HepG2 (cell line): Measurements from ENCODE around the gene SCGB1C1. TPM values are rescaled to one million over a fixed set of nuclear protein-coding genes. Genes with fewer than 3 reads are reported as not detected.

Source experiments
- ATF1 ChIP-seq: IDR thresholded peaks from 2 replicates; pipeline ENCODE4 v1.6.1; 2016; ENCODE audit warnings: mild to moderate bottlenecking, control low read depth
- ATM ChIP-seq: fragments of 450-650 bp; IDR thresholded peaks from 2 replicates; pipeline ENCODE4 v1.7.1; 2017; ENCODE audit warnings: mild to moderate bottlenecking, borderline replicate concordance
- ELK4 ChIP-seq: sonication (generic); formaldehyde crosslinking; IDR thresholded peaks from 2 replicates; pipeline ENCODE4 v1.9.0; 2021; ENCODE audit warnings: missing genetic modification reagents, borderline replicate concordance
- GLMP ChIP-seq: sonication (generic); formaldehyde crosslinking; IDR thresholded peaks from 2 replicates; pipeline ENCODE4 v1.9.0; 2021; ENCODE audit warnings: missing genetic modification reagents, mild to moderate bottlenecking, borderline replicate concordance
- HNF1B ChIP-seq: sonication (generic); formaldehyde crosslinking; IDR thresholded peaks from 2 replicates; pipeline ENCODE4 v1.5.1; 2020; ENCODE audit warnings: mild to moderate bottlenecking, moderate library complexity, missing genetic modification reagents
- HOXA7 ChIP-seq: sonication (generic); formaldehyde crosslinking; IDR thresholded peaks from 2 replicates; pipeline ENCODE4 v1.8.1; 2022; ENCODE audit warnings: mild to moderate bottlenecking, missing genetic modification reagents, moderate library complexity
- MED13 ChIP-seq: sonication (generic); formaldehyde crosslinking; IDR thresholded peaks from 2 replicates; pipeline ENCODE4 v1.5.0; 2020; ENCODE audit warnings: missing genetic modification reagents
- MIER3 ChIP-seq: IDR thresholded peaks from 2 replicates; pipeline ENCODE4 v1.6.1; 2016; ENCODE audit warnings: missing compliant biosample characterization, borderline replicate concordance
- NFKBIZ ChIP-seq: IDR thresholded peaks from 2 replicates; pipeline ENCODE4 v1.6.1; 2018; ENCODE audit warnings: missing genetic modification reagents, missing compliant biosample characterization
- REPIN1 ChIP-seq: sonication (generic); formaldehyde crosslinking; IDR thresholded peaks from 2 replicates; pipeline ENCODE4 v1.8.0; 2022; ENCODE audit warnings: missing genetic modification reagents, low read depth, mild to moderate bottlenecking, borderline replicate concordance
- RFXAP ChIP-seq: sonication (generic); formaldehyde crosslinking; IDR thresholded peaks from 2 replicates; pipeline ENCODE4 v1.4.0; 2020; ENCODE audit warnings: missing genetic modification reagents, borderline replicate concordance
- SIX4 ChIP-seq: sonication (generic); formaldehyde crosslinking; IDR thresholded peaks from 2 replicates; pipeline ENCODE4 v1.4.0; 2020; ENCODE audit warnings: missing genetic modification reagents
- ZNF615 ChIP-seq: sonication (generic); formaldehyde crosslinking; IDR thresholded peaks from 2 replicates; pipeline ENCODE4 v1.5.0; 2020; ENCODE audit warnings: mild to moderate bottlenecking, missing genetic modification reagents, borderline replicate concordance
- ZNF720 ChIP-seq: sonication (generic); formaldehyde crosslinking; IDR thresholded peaks from 2 replicates; pipeline ENCODE4 v1.4.0; 2020; ENCODE audit warnings: missing genetic modification reagents
- ZNF749 ChIP-seq: sonication (generic); formaldehyde crosslinking; IDR thresholded peaks from 2 replicates; pipeline ENCODE4 v1.8.0; 2022; ENCODE audit warnings: mild to moderate bottlenecking, missing genetic modification reagents, moderate library complexity, borderline replicate concordance
- polyA plus RNA-seq, 8 experiments: library from polyadenylated mRNA; depleted of rRNA in 3 of 8; stranded (reverse) in 7 of 8; unstranded in 1 of 8; fragments of >200 nt; fragmentation: Illumina TruSeq in 4 of 8; extraction: Trizol in 4 of 8; gene quantifications; 2 replicates each; pipeline versions ENCODE4 v1.2.1 to v1.2.3, GENCODE V29; 2011 to 2016; ENCODE audit warnings: low read depth in 4 of 8, missing spikeins in 1 of 8, mixed read lengths in 1 of 8; ENCODE audit not compliant: insufficient read depth in 1 of 8
- total RNA-seq, 5 experiments: library from RNA; depleted of rRNA; stranded (reverse); fragments of >200 nt; fragmentation: Illumina TruSeq; extraction: Trizol; gene quantifications; 2 replicates each; pipeline ENCODE4 v1.2.3, GENCODE V29; 2016; ENCODE audit warnings: low read depth in 1 of 5
- TF ChIP-seq, protein P1 (sequence below): sonication (generic); formaldehyde crosslinking; conservative IDR thresholded peaks from 2 replicates; pipeline ENCODE4 v1.4.0; 2020; ENCODE audit warnings: missing genetic modification reagents
- TF ChIP-seq, protein P2 (sequence below): sonication (generic); formaldehyde crosslinking; IDR thresholded peaks from 2 replicates; pipeline ENCODE4 v1.5.0; 2020; ENCODE audit warnings: missing genetic modification reagents
- TF ChIP-seq, protein P3 (sequence below): sonication (generic); formaldehyde crosslinking; IDR thresholded peaks from 2 replicates; pipeline ENCODE4 v1.5.0; 2020; ENCODE audit warnings: mild to moderate bottlenecking, missing genetic modification reagents

Gene SCGB1C1
- total and polyA plus RNA-seq, 2 of the 13 experiments (the other 11 are each of a cell fraction or from before 2014, with no cell fraction given): not detected

DNA sequence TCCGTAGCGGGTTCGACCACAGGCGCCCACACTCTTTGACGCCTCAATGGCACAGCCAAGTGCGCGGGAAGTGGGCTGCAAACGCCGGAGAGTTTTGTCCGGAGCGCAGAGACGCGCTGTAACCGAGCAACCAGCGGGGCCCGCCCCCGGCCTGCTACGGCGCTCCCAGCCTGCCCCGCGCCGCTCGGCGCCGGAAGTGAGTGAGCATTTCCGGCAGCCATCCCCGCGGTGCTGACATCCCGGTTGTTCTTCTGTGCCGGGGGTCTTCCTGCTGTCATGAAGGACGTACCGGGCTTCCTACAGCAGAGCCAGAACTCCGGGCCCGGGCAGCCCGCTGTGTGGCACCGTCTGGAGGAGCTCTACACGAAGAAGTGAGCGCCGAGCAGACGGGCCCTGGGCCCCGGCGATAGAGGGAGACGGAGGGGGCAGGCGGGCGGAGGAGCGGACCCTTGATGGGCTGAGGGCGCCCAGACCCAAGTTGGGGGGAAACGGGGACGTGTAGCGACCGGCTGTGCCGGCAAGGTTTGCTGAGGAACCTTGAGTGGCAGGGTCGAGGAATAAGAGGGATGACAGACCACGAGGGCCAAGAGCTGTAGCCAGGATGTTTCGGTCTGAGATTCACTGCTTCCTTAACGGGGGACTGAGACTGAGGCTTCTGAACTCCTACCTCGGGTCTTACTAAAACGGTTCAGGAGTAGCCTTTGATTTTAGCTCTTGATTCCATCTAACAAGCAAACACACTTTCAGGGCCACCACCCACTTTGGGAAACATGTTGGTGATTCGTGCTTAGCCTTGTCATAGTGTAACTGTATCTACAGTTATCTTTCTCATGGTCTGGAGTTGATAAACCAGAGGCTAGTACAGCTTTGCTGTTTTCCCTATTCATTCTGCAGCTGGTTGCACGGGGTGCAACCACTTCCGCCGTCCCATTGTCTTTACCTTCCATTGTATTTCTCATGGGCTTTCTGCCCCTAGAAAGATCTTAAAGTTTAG, 44.2 kb downstream of the SCGB1C1 start, which contains the start of gene PSMD13 (continued):
- TF ChIP-seq, protein P1, sequence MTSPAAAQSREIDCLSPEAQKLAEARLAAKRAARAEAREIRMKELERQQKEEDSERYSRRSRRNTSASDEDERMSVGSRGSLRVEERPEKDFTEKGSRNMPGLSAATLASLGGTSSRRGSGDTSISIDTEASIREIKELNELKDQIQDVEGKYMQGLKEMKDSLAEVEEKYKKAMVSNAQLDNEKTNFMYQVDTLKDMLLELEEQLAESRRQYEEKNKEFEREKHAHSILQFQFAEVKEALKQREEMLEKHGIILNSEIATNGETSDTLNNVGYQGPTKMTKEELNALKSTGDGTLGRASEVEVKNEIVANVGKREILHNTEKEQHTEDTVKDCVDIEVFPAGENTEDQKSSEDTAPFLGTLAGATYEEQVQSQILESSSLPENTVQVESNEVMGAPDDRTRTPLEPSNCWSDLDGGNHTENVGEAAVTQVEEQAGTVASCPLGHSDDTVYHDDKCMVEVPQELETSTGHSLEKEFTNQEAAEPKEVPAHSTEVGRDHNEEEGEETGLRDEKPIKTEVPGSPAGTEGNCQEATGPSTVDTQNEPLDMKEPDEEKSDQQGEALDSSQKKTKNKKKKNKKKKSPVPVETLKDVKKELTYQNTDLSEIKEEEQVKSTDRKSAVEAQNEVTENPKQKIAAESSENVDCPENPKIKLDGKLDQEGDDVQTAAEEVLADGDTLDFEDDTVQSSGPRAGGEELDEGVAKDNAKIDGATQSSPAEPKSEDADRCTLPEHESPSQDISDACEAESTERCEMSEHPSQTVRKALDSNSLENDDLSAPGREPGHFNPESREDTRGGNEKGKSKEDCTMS: no peak
- TF ChIP-seq HOXA7 (no peak; the same call in 1 of the 2 replicates), ATM (no peak), MIER3 (CRISPR knock-in tag) (no peak), MED13 (CRISPR knock-in tag) (peak; percentile 45; the same call in 1 of the 2 replicates), HNF1B (peak; percentile 81), ATF1 (peak; percentile 43; the same call in 1 of the 2 replicates), NFKBIZ (CRISPR knock-in tag) (no peak), ELK4 (CRISPR knock-in tag) (no peak), ZNF749 (CRISPR knock-in tag) (no peak), RFXAP (no peak), ZNF720 (CRISPR knock-in tag) (no peak), GLMP (CRISPR knock-in tag) (no peak), SIX4 (CRISPR knock-in tag) (no peak), REPIN1 (no peak; the same call in 1 of the 2 replicates), ZNF615 (CRISPR knock-in tag) (no peak)
- TF ChIP-seq, protein P2, sequence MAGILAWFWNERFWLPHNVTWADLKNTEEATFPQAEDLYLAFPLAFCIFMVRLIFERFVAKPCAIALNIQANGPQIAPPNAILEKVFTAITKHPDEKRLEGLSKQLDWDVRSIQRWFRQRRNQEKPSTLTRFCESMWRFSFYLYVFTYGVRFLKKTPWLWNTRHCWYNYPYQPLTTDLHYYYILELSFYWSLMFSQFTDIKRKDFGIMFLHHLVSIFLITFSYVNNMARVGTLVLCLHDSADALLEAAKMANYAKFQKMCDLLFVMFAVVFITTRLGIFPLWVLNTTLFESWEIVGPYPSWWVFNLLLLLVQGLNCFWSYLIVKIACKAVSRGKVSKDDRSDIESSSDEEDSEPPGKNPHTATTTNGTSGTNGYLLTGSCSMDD: no peak
- TF ChIP-seq, protein P3, sequence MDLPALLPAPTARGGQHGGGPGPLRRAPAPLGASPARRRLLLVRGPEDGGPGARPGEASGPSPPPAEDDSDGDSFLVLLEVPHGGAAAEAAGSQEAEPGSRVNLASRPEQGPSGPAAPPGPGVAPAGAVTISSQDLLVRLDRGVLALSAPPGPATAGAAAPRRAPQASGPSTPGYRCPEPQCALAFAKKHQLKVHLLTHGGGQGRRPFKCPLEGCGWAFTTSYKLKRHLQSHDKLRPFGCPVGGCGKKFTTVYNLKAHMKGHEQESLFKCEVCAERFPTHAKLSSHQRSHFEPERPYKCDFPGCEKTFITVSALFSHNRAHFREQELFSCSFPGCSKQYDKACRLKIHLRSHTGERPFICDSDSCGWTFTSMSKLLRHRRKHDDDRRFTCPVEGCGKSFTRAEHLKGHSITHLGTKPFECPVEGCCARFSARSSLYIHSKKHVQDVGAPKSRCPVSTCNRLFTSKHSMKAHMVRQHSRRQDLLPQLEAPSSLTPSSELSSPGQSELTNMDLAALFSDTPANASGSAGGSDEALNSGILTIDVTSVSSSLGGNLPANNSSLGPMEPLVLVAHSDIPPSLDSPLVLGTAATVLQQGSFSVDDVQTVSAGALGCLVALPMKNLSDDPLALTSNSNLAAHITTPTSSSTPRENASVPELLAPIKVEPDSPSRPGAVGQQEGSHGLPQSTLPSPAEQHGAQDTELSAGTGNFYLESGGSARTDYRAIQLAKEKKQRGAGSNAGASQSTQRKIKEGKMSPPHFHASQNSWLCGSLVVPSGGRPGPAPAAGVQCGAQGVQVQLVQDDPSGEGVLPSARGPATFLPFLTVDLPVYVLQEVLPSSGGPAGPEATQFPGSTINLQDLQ (CRISPR knock-in tag): no peak
